Endodermal cell (in vitro differentiated cells): Measurements from ENCODE around the gene AMMECR1. TPM values are rescaled to one million over a fixed set of nuclear protein-coding genes. Genes with fewer than 3 reads are reported as not detected.

Source experiments
- DNase-seq: peaks from one replicate; pipeline ENCODE4 v3.0.0-alpha.2; 2017
- H3K27ac ChIP-seq: 2 replicates; pipeline ENCODE4 v1.5.1; 2013; ENCODE audit warnings: mild to moderate bottlenecking, low read depth, low read length, moderate library complexity
- H3K27me3 ChIP-seq: 2 replicates; pipeline ENCODE4 v1.6.1; 2013; ENCODE audit warnings: mild to moderate bottlenecking, low read length, moderate library complexity; ENCODE audit not compliant: insufficient read depth, control insufficient read depth, poor library complexity, severe bottlenecking
- H3K36me3 ChIP-seq: 2 replicates; pipeline ENCODE4 v1.7.0; 2013; ENCODE audit warnings: mild to moderate bottlenecking, low read length, moderate library complexity; ENCODE audit not compliant: control insufficient read depth, insufficient read depth
- H3K4me1 ChIP-seq: one replicate; pipeline ENCODE4 v1.7.0; 2013; ENCODE audit warnings: low read length; ENCODE audit not compliant: control insufficient read depth, insufficient read depth
- H3K4me3 ChIP-seq: 2 replicates; pipeline ENCODE4 v1.5.1; 2013; ENCODE audit warnings: mild to moderate bottlenecking, low read length, moderate library complexity
- H3K9ac ChIP-seq: 2 replicates; pipeline ENCODE4 v1.6.1; 2013; ENCODE audit warnings: mild to moderate bottlenecking, low read length, moderate library complexity; ENCODE audit not compliant: poor library complexity, severe bottlenecking; ENCODE audit errors: extremely low read depth
- H3K9me3 ChIP-seq: 2 replicates; pipeline ENCODE4 v1.6.1; 2013; ENCODE audit warnings: mild to moderate bottlenecking, low read length, moderate library complexity; ENCODE audit not compliant: control insufficient read depth
- H3K27ac Mint-ChIP-seq: 2 replicates; pipeline ENCODE4 v1.8.0; 2020; ENCODE audit warnings: mixed read lengths
- H3K27me3 Mint-ChIP-seq: 2 replicates; pipeline ENCODE4 v1.8.0; 2021; ENCODE audit warnings: mild to moderate bottlenecking, mixed read lengths; ENCODE audit not compliant: insufficient read depth
- H3K36me3 Mint-ChIP-seq: 2 replicates; pipeline ENCODE4 v1.8.0; 2020; ENCODE audit warnings: low read depth, mixed read lengths
- H3K4me1 Mint-ChIP-seq: 2 replicates; pipeline ENCODE4 v1.8.0; 2020; ENCODE audit warnings: mixed read lengths
- H3K4me3 Mint-ChIP-seq: 2 replicates; pipeline ENCODE4 v1.8.0; 2020; ENCODE audit warnings: mild to moderate bottlenecking, moderate library complexity, mixed read lengths
- H3K9me3 Mint-ChIP-seq: 2 replicates; pipeline ENCODE4 v1.8.0; 2020; ENCODE audit warnings: mild to moderate bottlenecking, mixed read lengths
- WGBS, 2 experiments: methylation state at CpG; one replicate each; pipeline versions ENCODE4 v1.1.5 to v1.1.7; 2013; ENCODE audit warnings: missing lambda C conversion rate in 2 of 2, mixed read lengths in 1 of 2; ENCODE audit not compliant: insufficient coverage in 1 of 2, insufficient read length in 1 of 2; 5-methylcytosine and 5-hydroxymethylcytosine counted together
- total RNA-seq, 2 donors: library from RNA; stranded (reverse); fragmentation: NEBNext Ultra II Directional in 1 of 2; extraction: Animal tissue kit (Norgen Biotek cat#: 25700) in 1 of 2; gene quantifications; 2 replicates in 1 of 2; 3 replicates in 1 of 2; pipeline ENCODE4 v1.2.1, GENCODE V29; 2021
- TF ChIP-seq, protein P1 (sequence below): fragments of 200-600 bp; sonication (generic); conservative IDR thresholded peaks from 2 replicates; pipeline ENCODE4 v1.5.0; 2021; ENCODE audit warnings: antibody characterized with exemption, mild to moderate bottlenecking

AMMECR1 gene
- total RNA-seq, 2 donors from 2014 or later: 26.8 to 62.2 TPM

DNA sequence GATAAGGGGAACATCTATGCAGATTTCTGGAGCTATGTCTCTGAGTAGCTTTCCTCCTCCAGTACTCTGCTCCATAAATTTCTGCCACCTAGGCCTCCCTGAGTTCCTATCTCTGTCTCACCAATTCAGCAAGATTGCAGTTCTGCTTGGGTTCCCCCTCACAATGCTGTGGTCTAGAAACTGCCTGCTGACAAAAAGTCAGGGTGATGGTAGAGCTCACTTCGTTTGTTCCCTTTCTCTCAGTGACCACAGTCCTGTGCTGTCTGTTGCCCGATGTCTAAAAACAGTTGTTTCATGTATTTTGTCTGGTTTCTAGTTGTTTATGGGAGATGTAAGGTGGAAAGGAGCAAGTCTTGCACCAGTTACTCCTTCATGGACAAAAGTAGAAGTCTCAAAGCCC is 41.1 kb downstream of the AMMECR1 start:
- H3K4me1 ChIP-seq: no peaks in the 10 kb centered on the region
- H3K4me3 Mint-ChIP-seq: no peak overlapping the region
- H3K4me1 Mint-ChIP-seq: peaks cover 20% of the 10 kb centered on the region
- no peaks in the 10 kb centered on the region for H3K27me3 Mint-ChIP-seq
- no peak overlapping the region for H3K4me3 ChIP-seq
- H3K9ac ChIP-seq: no peak overlapping the region
- TF ChIP-seq, protein P1, sequence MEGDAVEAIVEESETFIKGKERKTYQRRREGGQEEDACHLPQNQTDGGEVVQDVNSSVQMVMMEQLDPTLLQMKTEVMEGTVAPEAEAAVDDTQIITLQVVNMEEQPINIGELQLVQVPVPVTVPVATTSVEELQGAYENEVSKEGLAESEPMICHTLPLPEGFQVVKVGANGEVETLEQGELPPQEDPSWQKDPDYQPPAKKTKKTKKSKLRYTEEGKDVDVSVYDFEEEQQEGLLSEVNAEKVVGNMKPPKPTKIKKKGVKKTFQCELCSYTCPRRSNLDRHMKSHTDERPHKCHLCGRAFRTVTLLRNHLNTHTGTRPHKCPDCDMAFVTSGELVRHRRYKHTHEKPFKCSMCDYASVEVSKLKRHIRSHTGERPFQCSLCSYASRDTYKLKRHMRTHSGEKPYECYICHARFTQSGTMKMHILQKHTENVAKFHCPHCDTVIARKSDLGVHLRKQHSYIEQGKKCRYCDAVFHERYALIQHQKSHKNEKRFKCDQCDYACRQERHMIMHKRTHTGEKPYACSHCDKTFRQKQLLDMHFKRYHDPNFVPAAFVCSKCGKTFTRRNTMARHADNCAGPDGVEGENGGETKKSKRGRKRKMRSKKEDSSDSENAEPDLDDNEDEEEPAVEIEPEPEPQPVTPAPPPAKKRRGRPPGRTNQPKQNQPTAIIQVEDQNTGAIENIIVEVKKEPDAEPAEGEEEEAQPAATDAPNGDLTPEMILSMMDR: no peak
- no peaks in the 10 kb centered on the region for H3K9me3 ChIP-seq
- WGBS, 2 experiments: 75% methylated on average over 1 of the region's 2 CpGs; no CpG with 5 or more reads in 1 of the 2 experiments
- no peak for DNase-seq
- no peak overlapping the region for H3K27ac ChIP-seq
- no peak overlapping the region for H3K27ac Mint-ChIP-seq
- peaks cover 5% of the 10 kb centered on the region for H3K36me3 Mint-ChIP-seq
- no peaks in the 10 kb centered on the region for H3K27me3 ChIP-seq
- no peaks in the 10 kb centered on the region for H3K36me3 ChIP-seq
- no peaks in the 10 kb centered on the region for H3K9me3 Mint-ChIP-seq

GRCh38 chrX:110268886-110269285 is 49.0 kb downstream of the AMMECR1 start:
- H3K27me3 ChIP-seq: no peaks in the 10 kb centered on the region
- no peaks in the 10 kb centered on the region for H3K36me3 ChIP-seq
- Mint-ChIP-seq H3K36me3 (no peaks in the 10 kb centered on the region), H3K9me3 (peaks cover 2% of the 10 kb centered on the region), H3K27me3 (no peaks in the 10 kb centered on the region), H3K4me3 (no peak overlapping the region), H3K27ac (no peak overlapping the region), H3K4me1 (peaks cover 20% of the 10 kb centered on the region)
- TF ChIP-seq, protein P1: no peak
- no peak overlapping the region for H3K4me3 ChIP-seq
- no peak overlapping the region for H3K9ac ChIP-seq
- no peaks in the 10 kb centered on the region for H3K9me3 ChIP-seq
- no peak overlapping the region for H3K27ac ChIP-seq
- DNase-seq: no peak
- H3K4me1 ChIP-seq: peaks cover 7% of the 10 kb centered on the region
- 91% methylated on average over 1 of the region's 1 CpG; no CpG with 5 or more reads in 1 of the 2 experiments for WGBS, 2 experiments

- Mint-ChIP-seq H3K27ac (no peak overlapping the region), H3K36me3 (no peaks in the 10 kb centered on the region), H3K4me1 (peaks cover 20% of the 10 kb centered on the region), H3K27me3 (no peaks in the 10 kb centered on the region), H3K9me3 (peaks cover 2% of the 10 kb centered on the region), H3K4me3 (no peak overlapping the region)
- Histone ChIP-seq H3K9ac (no peak overlapping the region), H3K36me3 (peaks cover 3% of the 10 kb centered on the region), H3K27me3 (no peaks in the 10 kb centered on the region), H3K27ac (no peak overlapping the region), H3K4me3 (no peak overlapping the region), H3K9me3 (no peaks in the 10 kb centered on the region), H3K4me1 (peaks cover 7% of the 10 kb centered on the region)
- TF ChIP-seq, protein P1: no peak
- WGBS, 2 experiments: 98% methylated on average over 5 of the region's 6 CpGs; no CpG with 5 or more reads in 1 of the 2 experiments
- DNase-seq: no peak
Observed at GRCh38 chrX:110268395-110268794, 49.5 kb downstream of the AMMECR1 start.
